Measurements from ENCODE around the gene ESR2.

DNA sequence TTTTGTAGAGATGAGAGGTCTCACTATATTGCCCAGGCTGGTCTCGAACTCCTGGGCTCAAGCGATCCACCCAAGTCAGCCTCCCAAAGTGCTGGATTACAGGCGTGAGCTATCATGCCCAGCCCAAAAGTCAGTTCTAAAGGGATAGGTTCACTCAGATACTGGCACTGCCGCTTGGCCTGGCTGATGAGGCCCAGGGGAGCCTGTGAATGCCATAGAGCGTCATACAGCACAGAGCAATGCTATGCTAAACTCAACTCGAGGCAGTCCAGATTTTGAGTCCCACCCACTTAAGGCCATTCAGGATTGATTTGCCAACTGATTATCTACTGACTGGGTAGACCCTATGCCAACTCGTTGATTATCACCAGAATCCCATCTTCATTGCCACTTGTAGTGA, 179.4 kb downstream of the ESR2 start:
- TF ChIP-seq POLR2A (IDR thresholded peaks at IDR 0.05; ENCODE audit: control extremely low read depth in 1 of 2, low read depth in 2 of 2, low read length in 2 of 2) (no peak), ZNF274 (IDR thresholded peaks at IDR 0.05; ENCODE audit: borderline replicate concordance, extremely low read depth, low read length) (no peak), EZH2 (IDR thresholded peaks at IDR 0.05; ENCODE audit: low read depth, low read length, severe bottlenecking) (no peak), TAF1 (IDR thresholded peaks at IDR 0.05; ENCODE audit: low read depth, low read length) (no peak), KDM1A (IDR thresholded peaks at IDR 0.05; ENCODE audit: borderline replicate concordance, low read length) (no peak)
- TF ChIP-seq, protein P1, sequence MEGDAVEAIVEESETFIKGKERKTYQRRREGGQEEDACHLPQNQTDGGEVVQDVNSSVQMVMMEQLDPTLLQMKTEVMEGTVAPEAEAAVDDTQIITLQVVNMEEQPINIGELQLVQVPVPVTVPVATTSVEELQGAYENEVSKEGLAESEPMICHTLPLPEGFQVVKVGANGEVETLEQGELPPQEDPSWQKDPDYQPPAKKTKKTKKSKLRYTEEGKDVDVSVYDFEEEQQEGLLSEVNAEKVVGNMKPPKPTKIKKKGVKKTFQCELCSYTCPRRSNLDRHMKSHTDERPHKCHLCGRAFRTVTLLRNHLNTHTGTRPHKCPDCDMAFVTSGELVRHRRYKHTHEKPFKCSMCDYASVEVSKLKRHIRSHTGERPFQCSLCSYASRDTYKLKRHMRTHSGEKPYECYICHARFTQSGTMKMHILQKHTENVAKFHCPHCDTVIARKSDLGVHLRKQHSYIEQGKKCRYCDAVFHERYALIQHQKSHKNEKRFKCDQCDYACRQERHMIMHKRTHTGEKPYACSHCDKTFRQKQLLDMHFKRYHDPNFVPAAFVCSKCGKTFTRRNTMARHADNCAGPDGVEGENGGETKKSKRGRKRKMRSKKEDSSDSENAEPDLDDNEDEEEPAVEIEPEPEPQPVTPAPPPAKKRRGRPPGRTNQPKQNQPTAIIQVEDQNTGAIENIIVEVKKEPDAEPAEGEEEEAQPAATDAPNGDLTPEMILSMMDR (IDR thresholded peaks at IDR 0.05; ENCODE audit: control extremely low read depth in 1 of 3, insufficient read depth in 1 of 3, low read depth in 1 of 3, low read length in 3 of 3), result no peak
